Breast epithelium (tissue), 3 donors: Measurements from ENCODE around the gene PLXNA2.

Experiments
- POLR2A ChIP-seq: fragments of 450-650 bp; IDR thresholded peaks from one replicate; pipeline ENCODE4 v1.6.1; 2016; ENCODE audit warnings: antibody characterized with exemption, mild to moderate bottlenecking, moderate library complexity
- POLR2AphosphoS5 ChIP-seq, 3 donors: sonication (generic); formaldehyde crosslinking; IDR thresholded peaks; one replicate each; pipeline ENCODE4 v1.6.1; 2017; ENCODE audit warnings: antibody characterized with exemption in 3 of 3
- TF ChIP-seq, protein P1 (sequence below), 3 donors: fragments of 450-650 bp; IDR thresholded peaks; one replicate each; pipeline ENCODE4 v1.5.1; 2016 to 2017; ENCODE audit warnings: antibody characterized with exemption in 3 of 3, mild to moderate bottlenecking in 3 of 3, moderate library complexity in 3 of 3

DNA sequence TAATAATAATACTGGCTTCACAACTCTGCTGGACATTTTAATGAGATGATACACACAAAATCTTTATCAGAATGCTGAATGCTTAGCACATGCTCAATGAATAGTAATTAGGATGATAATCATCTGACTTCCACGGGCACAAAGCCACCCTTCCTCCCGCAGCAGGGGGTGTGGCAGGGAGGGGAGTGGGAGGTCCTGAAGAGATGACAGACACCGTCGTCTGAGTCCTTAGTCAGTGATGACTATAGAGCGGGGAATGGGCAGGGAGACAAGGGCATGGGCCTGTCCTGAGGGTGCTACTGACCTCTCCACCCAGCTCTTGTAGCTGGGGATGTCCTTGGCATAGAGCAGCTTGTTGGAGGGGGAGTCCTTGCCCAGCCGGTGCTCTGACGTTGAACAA lies 215.7 kb downstream of the PLXNA2 start:
- TF ChIP-seq, protein P1, sequence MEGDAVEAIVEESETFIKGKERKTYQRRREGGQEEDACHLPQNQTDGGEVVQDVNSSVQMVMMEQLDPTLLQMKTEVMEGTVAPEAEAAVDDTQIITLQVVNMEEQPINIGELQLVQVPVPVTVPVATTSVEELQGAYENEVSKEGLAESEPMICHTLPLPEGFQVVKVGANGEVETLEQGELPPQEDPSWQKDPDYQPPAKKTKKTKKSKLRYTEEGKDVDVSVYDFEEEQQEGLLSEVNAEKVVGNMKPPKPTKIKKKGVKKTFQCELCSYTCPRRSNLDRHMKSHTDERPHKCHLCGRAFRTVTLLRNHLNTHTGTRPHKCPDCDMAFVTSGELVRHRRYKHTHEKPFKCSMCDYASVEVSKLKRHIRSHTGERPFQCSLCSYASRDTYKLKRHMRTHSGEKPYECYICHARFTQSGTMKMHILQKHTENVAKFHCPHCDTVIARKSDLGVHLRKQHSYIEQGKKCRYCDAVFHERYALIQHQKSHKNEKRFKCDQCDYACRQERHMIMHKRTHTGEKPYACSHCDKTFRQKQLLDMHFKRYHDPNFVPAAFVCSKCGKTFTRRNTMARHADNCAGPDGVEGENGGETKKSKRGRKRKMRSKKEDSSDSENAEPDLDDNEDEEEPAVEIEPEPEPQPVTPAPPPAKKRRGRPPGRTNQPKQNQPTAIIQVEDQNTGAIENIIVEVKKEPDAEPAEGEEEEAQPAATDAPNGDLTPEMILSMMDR (IDR thresholded peaks at IDR 0.05), result no peak
- TF ChIP-seq POLR2A (no peak), POLR2AphosphoS5 (IDR thresholded peaks at IDR 0.05) (no peak)
